GM10248 (cell line): ENCODE data around the gene CAMTA1.
"Not testable (repeated sequence)": the region's sequence is repeated elsewhere in the genome, so short reads cannot be mapped to it uniquely, and the experiment has no call there.

Experiments used
- CTCF ChIA-PET: fragments of 300-600 bp; sonication (Branson Sonifier 250); formaldehyde crosslinking; extraction: SDS; loops from one replicate; lab custom pipeline; 2021; ENCODE audit warnings: antibody characterized with exemption; lab: Yijun Ruan, JAX
- POLR2A ChIA-PET: fragments of 350-650 bp; sonication (Branson Sonifier 250); formaldehyde crosslinking; extraction: SDS; loops from one replicate; lab custom pipeline; 2020; ENCODE audit warnings: antibody characterized with exemption; lab: Yijun Ruan, JAX
- DNase-seq: peaks from one replicate; pipeline ENCODE4 v3.0.0; 2012; ENCODE audit errors: extremely low spot score
- CTCF ChIP-seq: IDR thresholded peaks from 2 replicates; pipeline ENCODE4 v1.5.1; 2012; ENCODE audit warnings: mild to moderate bottlenecking, low read depth; ENCODE audit errors: extremely low read depth, missing control alignments, control extremely low read depth

CAMTA1 gene

GRCh38 chr1:7145947-7146346 lies 360.7 kb downstream of the CAMTA1 start:
- ChIA-PET POLR2A (no interaction called here), CTCF (interaction anchor here (1.0 kb wide), 1 partner anchor 13 kb away, joined by 3 read pairs; no protein-coding TSS in a partner anchor)
- DNase-seq, result no peak
- no peak for TF ChIP-seq CTCF

GRCh38 chr1:7146710-7147109 lies 361.5 kb downstream of the CAMTA1 start:
- TF ChIP-seq CTCF, result no peak
- ChIA-PET CTCF (no interaction called here), POLR2A (no interaction called here)
- DNase-seq, result no peak

GRCh38 chr1:7147581-7148282 lies 362.5 kb downstream of the CAMTA1 start:
- POLR2A ChIA-PET, DNase-seq, CTCF ChIA-PET: not testable (repeated sequence)

- TF ChIP-seq CTCF, result no peak
- no peak for DNase-seq
- ChIA-PET CTCF (no interaction called here), POLR2A (no interaction called here)
Measured at GRCh38 chr1:7149080-7149838, 364.0 kb downstream of the CAMTA1 start.

GRCh38 chr1:7150724-7151280 lies 365.5 kb downstream of the CAMTA1 start:
- TF ChIP-seq CTCF, result no peak
- POLR2A ChIA-PET, result no interaction called here
- DNase-seq, result no peak
- CTCF ChIA-PET, result no interaction called here

GRCh38 chr1:7151978-7152377 lies 366.7 kb downstream of the CAMTA1 start:
- POLR2A ChIA-PET, result no interaction called here
- CTCF ChIA-PET, result no interaction called here
- TF ChIP-seq CTCF, result no peak
- DNase-seq, result no peak

GRCh38 chr1:7152655-7153054 lies 367.4 kb downstream of the CAMTA1 start:
- POLR2A ChIA-PET, result no interaction called here

More at GRCh38 chr1:7152655-7153054, 367.4 kb downstream of the CAMTA1 start:
- CTCF ChIA-PET, result no interaction called here
- no peak for DNase-seq
- TF ChIP-seq CTCF, result no peak
